SU-DHL-6 (cell line): ENCODE data around the gene ZNF841.
"Not testable (repeated sequence)": the region's sequence is repeated elsewhere in the genome, so short reads cannot be mapped to it uniquely, and the experiment has no call there.

ENCODE experiments used
- CTCF ChIP-seq: fragments of 200-600 bp; sonication (generic); IDR thresholded peaks from one replicate; pipeline ENCODE4 v1.5.1; 2017; ENCODE audit warnings: antibody characterized with exemption, mild to moderate bottlenecking, low read length, moderate library complexity; ENCODE audit not compliant: insufficient read depth, poor library complexity, severe bottlenecking
- EZH2phosphoT487 ChIP-seq: fragments of 200-600 bp; sonication (generic), shearing (Covaris generic); conservative IDR thresholded peaks from 2 replicates; pipeline ENCODE4 v1.6.1; 2018; ENCODE audit warnings: mild to moderate bottlenecking, antibody characterized with exemption, low read length, moderate library complexity, mixed read lengths

GRCh38 chr19:52056480-52056879, 39.1 kb downstream of the ZNF841 start:
- TF ChIP-seq CTCF, EZH2phosphoT487: not testable (repeated sequence)
